Right cardiac atrium (tissue), 5 donors: ENCODE results near the gene RPL13. TPM values are rescaled to one million over a fixed set of nuclear protein-coding genes. Genes with fewer than 3 reads are reported as not detected.

Source experiments
- ATAC-seq, 2 donors: fragments of 200-7000 bp; cut with Tn5 transposase; one replicate each; pipeline versions ENCODE4 v1.8.0 to v1.9.1; 2020; ENCODE audit warnings: moderate library complexity in 2 of 2, mild to moderate bottlenecking in 1 of 2
- DNase-seq, 3 donors: peaks; one replicate each; pipeline ENCODE4 v3.0.0-alpha.2; 2020
- H3K27ac ChIP-seq: one replicate; pipeline ENCODE4 v1.5.1; 2013; ENCODE audit warnings: mild to moderate bottlenecking, low read length, control low read depth, moderate library complexity
- H3K27me3 ChIP-seq: one replicate; pipeline ENCODE4 v1.6.1; 2013; ENCODE audit not compliant: control insufficient read depth, insufficient read depth
- H3K4me1 ChIP-seq: one replicate; pipeline ENCODE4 v1.6.1; 2013; ENCODE audit warnings: low read length; ENCODE audit not compliant: control insufficient read depth, insufficient read depth
- H3K4me3 ChIP-seq: one replicate; pipeline ENCODE4 v1.5.1; 2013; ENCODE audit warnings: low read length, control low read depth
- H3K9me3 ChIP-seq: one replicate; pipeline ENCODE4 v1.6.1; 2013; ENCODE audit warnings: low read length; ENCODE audit not compliant: control insufficient read depth
- WGBS: extraction: QIAGEN DNeasy Blood & Tissue Kit; methylation state at CpG from one replicate; pipeline ENCODE4 v1.1.7; 2013; 5-methylcytosine and 5-hydroxymethylcytosine counted together
- intact Hi-C, 4 donors: fragments of 100-400 bp; cut with DNase I; formaldehyde crosslinking; loops; one replicate each; pipeline versions ENCODE4 v1.11.0 to v1.14.0; 2022 to 2023
- polyA plus RNA-seq: library from polyadenylated mRNA; stranded (reverse); fragments of 200-250 nt; gene quantifications from one replicate; pipeline ENCODE4 v1.2.3, GENCODE V29; 2013
- total RNA-seq, 4 donors: library from RNA; stranded (reverse); fragmentation: NEBNext Ultra II Directional; extraction: Animal tissue kit (Norgen Biotek cat#: 25700); gene quantifications; one replicate each; pipeline ENCODE4 v1.2.1, GENCODE V29; 2021
- donor health status: healthy with polysubstance abuse.
- donor health status: DM: no; HTN: yes; CAD: no.
- donor health status: DM: no; HTN: no; CAD: no.
- donor health status: DM: no; HTN: yes; CAD: no; lungs with severe emphysema.
- donor health status: DM: yes; HTN: yes; CAD: no.

The RPL13 gene
- total and polyA plus RNA-seq, 5 donors: 1,148 to 3,185 (median 1,318) TPM

DNA sequence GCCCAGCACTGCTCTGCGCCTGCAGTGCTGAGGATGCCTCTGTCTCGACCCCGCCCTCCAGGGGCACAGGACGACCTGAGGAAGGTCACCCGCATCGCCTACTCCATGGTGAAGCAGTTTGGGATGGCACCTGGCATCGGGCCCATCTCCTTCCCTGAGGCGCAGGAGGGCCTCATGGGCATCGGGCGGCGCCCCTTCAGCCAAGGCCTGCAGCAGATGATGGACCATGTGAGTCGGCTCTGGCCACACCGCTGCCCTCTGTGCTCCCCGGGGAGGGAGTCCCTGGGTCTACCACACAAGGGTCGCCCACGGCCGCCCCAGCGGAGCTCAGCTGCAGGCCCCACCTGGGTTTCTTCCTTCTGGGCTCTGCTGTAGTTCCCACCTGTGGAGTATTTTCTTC lies 6.7 kb upstream of the RPL13 start:
- Histone ChIP-seq H3K4me3 (no peak overlapping the region), H3K27me3 (no peaks in the 10 kb centered on the region), H3K9me3 (no peaks in the 10 kb centered on the region), H3K4me1 (no peaks in the 10 kb centered on the region), H3K27ac (no peak overlapping the region)
- WGBS: 95% methylated on average over 18 of the region's 18 CpGs
- intact Hi-C loops: no loop called here
- ATAC-seq (no peak), DNase-seq (no peak)

DNA sequence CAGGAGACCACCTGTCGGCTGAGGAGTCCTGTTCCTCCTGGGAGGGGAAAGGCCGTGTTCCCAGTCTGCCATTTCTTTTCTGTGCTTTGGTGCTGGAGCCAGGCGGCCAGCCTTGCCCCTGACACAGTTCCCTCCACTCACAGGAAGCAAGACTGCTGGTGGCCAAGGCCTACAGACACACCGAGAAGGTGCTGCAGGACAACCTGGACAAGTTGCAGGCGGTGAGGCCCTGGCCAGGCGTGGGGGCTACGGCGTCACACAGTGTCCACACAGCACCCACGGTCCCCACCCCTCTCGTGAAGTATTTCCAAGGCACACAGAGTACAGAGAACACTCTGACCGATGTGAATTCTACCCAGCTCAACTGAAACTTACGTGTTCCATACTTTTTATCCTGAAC lies 6.1 kb upstream of the RPL13 start:
- intact Hi-C loops: no loop called here
- DNase-seq: no peak
- H3K4me3 ChIP-seq: no peak overlapping the region
- H3K4me1 ChIP-seq: no peaks in the 10 kb centered on the region
- H3K9me3 ChIP-seq: no peaks in the 10 kb centered on the region
- no peak overlapping the region for H3K27ac ChIP-seq
- no peaks in the 10 kb centered on the region for H3K27me3 ChIP-seq
- 95% methylated on average over 12 of the region's 12 CpGs for WGBS
- ATAC-seq: no peak

DNA sequence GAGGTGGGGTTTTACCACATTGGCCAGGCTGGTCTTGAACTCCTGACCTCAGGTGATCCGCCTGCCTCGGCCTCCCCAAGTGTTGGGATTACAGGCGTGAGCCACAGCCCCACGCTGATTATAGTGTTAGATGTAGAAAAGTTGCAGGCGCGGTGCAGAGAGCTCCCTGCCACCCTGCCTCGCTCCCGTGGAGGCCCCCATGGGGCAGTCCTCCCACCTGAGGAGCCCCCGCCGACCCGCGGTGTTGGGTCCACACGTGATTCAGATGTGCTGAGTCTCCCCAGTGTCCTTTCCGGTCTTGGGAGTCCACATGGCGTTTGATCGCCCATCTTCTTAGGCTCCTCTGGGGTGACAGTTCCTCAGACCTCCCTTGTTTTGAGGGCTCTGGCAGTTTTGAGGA lies 5.2 kb upstream of the RPL13 start:
- Histone ChIP-seq H3K4me1 (no peaks in the 10 kb centered on the region), H3K9me3 (no peaks in the 10 kb centered on the region), H3K4me3 (no peak overlapping the region), H3K27me3 (no peaks in the 10 kb centered on the region), H3K27ac (no peak overlapping the region)
- WGBS: 94% methylated on average over 16 of the region's 16 CpGs
- ATAC-seq (no peak), DNase-seq (no peak)
- intact Hi-C loops: no loop called here

DNA sequence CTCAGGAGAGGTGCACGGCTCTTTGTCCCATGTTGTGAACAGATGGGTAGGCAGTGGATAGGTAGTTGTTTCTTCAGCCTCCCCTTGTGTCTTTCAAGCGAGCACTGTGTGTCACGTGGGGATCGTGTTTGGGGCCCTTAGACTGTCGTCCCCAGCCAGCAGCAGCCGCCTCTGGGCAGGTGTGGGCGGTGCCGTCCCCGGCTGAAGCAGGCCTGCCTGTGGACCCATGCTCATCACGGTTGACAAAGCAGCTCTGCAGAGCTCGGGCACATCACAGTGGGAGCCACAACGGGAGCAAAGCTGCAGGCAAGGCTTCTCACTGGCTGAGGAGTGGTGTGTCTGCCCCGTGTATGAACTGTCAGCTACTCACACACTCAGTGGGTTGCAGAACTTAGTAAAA lies 4.7 kb upstream of the RPL13 start:
- H3K9me3 ChIP-seq: no peaks in the 10 kb centered on the region
- no peak overlapping the region for H3K27ac ChIP-seq
- intact Hi-C loops: no loop called here
- 88% methylated on average over 13 of the region's 13 CpGs for WGBS
- no peaks in the 10 kb centered on the region for H3K27me3 ChIP-seq
- no peak overlapping the region for H3K4me3 ChIP-seq
- DNase-seq: no peak
- ATAC-seq: no peak
- H3K4me1 ChIP-seq: no peaks in the 10 kb centered on the region

DNA sequence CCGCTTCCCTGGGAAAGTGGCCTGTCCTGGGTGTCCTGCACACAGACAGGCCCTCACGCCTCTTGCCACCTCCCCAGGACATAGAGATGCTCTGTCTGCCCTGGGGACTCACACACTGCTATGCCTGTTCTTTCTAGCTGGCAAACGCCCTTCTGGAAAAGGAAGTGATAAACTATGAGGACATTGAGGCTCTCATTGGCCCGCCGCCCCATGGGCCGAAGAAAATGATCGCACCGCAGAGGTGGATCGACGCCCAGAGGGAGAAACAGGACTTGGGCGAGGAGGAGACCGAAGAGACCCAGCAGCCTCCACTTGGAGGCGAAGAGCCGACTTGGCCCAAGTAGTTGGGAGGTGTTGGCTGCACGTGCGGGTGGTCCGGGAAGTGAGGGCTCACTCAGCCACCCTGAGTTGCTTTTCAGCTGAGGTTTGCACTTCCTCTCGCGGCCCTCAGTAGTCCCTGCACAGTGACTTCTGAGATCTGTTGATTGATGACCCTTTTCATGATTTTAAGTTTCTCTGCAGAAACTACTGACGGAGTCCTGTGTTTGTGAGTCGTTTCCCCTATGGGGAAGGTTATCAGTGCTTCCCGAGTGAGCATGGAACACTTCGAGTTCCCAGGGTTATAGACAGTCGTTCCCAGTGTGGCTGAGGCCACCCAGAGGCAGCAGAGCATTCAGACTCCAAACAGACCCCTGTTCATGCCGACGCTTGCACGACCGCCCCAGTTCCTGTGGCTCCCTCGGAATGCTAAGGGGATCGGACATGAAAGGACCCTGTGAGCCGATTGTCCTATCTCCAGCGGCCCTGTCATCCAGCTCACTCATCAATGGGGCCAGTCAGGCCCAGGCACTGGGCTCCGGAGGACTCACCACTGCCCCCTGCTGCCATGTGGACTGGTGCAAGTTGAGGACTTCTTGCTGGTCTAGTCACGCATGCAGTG lies 3.5 kb upstream of the RPL13 start:
- WGBS: 48% methylated on average over 34 of the region's 34 CpGs
- H3K27ac ChIP-seq: no peak overlapping the region
- DNase-seq (peak; percentile 86 to 95 (median 92)), ATAC-seq (peak; percentile 39 to 46)
- no peaks in the 10 kb centered on the region for H3K27me3 ChIP-seq
- intact Hi-C loops: no loop called here
- peaks cover 3% of the 10 kb centered on the region for H3K4me1 ChIP-seq
- H3K4me3 ChIP-seq: no peak overlapping the region
- no peaks in the 10 kb centered on the region for H3K9me3 ChIP-seq

DNA sequence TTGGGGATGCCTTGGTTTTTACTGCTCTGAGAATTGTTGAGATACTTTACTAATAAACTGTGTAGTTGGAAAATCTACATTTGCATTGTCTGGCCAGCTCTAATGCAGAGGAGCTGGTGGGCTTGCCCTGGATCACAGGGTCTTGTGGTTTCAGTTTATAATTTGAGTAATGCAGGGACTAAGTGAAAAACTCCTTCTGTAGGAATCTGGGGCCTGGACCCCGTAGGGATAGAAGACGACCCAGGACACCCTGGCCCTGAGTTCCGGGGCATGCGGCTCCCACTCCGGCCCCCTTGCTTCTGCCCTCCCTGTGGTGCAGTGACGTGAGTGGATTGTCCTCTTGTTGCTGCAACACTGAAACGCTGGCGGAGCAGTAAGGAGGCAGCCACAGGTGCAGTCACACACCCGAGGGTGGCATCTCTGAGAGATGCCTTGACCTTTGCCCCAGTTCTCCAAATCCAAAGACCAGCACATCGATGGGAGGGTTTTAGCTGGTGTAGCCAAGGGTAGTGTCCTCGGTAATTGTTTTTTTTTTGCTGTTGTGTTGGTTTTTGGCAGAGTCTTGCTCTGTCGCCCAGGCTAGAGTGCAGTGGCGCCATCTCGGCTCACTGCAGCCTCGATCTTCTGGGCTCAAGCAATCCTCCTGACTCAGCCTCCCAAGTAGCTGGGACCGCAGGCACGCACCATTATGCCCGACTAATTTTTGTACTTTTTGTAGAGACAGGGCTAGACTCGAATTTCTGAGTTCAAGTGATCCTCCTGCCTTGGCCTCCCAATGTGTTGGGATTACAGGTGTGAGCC lies 2.6 kb upstream of the RPL13 start:
- Histone ChIP-seq H3K4me1 (peaks cover 3% of the 10 kb centered on the region), H3K27ac (no peak overlapping the region), H3K27me3 (no peaks in the 10 kb centered on the region), H3K4me3 (no peak overlapping the region), H3K9me3 (no peaks in the 10 kb centered on the region)
- WGBS: 87% methylated on average over 19 of the region's 19 CpGs
- DNase-seq (no peak), ATAC-seq (no peak)
- intact Hi-C loops: no loop called here

DNA sequence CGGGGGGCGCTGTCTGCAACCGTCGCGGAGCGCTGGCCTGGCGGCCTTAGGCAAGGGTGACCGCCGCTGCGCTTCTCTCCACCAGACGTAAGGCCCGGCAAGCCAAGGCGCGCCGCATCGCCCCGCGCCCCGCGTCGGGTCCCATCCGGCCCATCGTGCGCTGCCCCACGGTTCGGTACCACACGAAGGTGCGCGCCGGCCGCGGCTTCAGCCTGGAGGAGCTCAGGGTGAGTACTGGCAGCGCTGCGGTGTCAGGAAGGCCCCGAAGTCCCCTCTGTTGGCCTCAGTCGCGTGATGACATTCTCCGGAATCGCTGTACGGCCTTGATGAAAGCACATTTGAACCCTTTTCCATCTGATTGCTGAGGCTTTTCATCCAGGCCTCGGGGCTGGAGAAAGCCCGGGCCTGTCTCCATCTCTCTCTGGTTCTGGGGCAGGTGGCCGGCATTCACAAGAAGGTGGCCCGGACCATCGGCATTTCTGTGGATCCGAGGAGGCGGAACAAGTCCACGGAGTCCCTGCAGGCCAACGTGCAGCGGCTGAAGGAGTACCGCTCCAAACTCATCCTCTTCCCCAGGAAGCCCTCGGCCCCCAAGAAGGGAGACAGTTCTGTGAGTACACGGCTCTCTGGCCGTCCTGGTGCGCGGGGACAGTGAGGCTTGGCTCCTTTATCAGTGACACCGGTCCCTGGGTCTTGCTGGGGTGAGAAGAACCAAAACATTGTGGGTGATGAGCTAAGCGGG lies 831 bp downstream of the RPL13 start:
- peak overlapping the region; percentile 96 for H3K4me3 ChIP-seq
- H3K9me3 ChIP-seq: no peaks in the 10 kb centered on the region
- no peak for ATAC-seq
- DNase-seq: no peak
- intact Hi-C loops: no loop called here
- WGBS: 4% methylated on average over 58 of the region's 58 CpGs
- H3K4me1 ChIP-seq: peaks cover 9% of the 10 kb centered on the region
- H3K27ac ChIP-seq: peak overlapping the region; percentile 83
- H3K27me3 ChIP-seq: no peaks in the 10 kb centered on the region

DNA sequence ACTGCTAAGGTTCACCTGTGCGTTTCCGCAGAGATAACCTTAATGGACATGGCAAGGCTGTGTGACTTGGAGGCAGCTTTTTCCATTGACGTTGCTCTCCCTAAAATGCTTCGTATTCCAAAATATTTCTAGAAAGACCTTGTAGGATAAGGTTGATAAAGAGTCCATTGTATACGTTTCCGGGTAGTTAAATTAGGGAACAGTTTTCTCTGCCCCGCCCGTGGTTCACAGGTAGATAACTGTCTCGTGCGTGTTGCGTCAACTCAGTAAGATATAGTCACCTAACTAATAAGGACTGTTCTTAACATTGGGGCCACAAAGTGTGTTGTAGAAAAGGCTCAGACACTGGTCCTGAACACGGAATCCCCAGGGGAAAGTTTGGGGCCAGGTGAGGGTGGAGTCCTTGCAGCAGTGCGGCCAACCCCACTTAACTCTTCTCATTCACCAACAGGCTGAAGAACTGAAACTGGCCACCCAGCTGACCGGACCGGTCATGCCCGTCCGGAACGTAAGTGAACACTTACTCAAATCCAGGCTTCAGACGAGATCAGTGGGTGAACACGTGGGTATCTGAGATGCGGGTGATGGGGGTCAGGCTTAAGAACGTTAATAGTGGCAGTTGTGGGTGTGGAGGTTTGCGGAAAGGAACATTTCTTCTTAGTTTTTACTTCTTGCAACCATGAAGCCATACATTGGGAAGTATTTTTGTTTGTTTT lies 1.6 kb downstream of the RPL13 start:
- Histone ChIP-seq H3K4me1 (peaks cover 9% of the 10 kb centered on the region), H3K9me3 (no peaks in the 10 kb centered on the region), H3K4me3 (peak overlapping the region; percentile 96), H3K27me3 (no peaks in the 10 kb centered on the region), H3K27ac (no peak overlapping the region)
- no peak for ATAC-seq
- intact Hi-C loops: no loop called here
- DNase-seq: no peak
- 63% methylated on average over 23 of the region's 23 CpGs for WGBS

DNA sequence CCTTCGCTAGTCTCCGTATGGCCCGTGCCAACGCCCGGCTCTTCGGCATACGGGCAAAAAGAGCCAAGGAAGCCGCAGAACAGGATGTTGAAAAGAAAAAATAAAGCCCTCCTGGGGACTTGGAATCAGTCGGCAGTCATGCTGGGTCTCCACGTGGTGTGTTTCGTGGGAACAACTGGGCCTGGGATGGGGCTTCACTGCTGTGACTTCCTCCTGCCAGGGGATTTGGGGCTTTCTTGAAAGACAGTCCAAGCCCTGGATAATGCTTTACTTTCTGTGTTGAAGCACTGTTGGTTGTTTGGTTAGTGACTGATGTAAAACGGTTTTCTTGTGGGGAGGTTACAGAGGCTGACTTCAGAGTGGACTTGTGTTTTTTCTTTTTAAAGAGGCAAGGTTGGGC lies 2.5 kb downstream of the RPL13 start:
- DNase-seq (no peak), ATAC-seq (no peak)
- Histone ChIP-seq H3K4me1 (peaks cover 9% of the 10 kb centered on the region), H3K27ac (no peak overlapping the region), H3K4me3 (no peak overlapping the region), H3K9me3 (no peaks in the 10 kb centered on the region), H3K27me3 (no peaks in the 10 kb centered on the region)
- intact Hi-C loops: no loop called here
- WGBS: 75% methylated on average over 12 of the region's 12 CpGs

DNA sequence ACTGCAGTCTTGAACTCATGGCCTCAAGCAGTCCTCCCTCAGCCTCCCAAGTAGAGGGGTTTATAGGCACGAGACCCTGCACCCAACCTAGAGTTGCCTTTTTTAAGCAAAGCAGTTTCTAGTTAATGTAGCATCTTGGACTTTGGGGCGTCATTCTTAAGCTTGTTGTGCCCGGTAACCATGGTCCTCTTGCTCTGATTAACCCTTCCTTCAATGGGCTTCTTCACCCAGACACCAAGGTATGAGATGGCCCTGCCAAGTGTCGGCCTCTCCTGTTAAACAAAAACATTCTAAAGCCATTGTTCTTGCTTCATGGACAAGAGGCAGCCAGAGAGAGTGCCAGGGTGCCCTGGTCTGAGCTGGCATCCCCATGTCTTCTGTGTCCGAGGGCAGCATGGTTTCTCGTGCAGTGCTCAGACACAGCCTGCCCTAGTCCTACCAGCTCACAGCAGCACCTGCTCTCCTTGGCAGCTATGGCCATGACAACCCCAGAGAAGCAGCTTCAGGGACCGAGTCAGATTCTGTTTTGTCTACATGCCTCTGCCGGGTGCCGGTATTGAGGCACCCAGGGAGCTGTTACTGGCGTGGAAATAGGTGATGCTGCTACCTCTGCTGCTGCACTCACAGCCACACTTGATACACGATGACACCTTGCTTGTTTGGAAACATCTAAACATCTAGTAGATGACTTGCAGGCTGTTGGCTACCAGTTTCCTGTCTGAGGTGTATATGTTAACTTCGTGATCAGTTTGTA lies 3.3 kb downstream of the RPL13 start:
- DNase-seq (no peak), ATAC-seq (no peak)
- WGBS: 70% methylated on average over 12 of the region's 12 CpGs
- H3K9me3 ChIP-seq: no peaks in the 10 kb centered on the region
- peaks cover 9% of the 10 kb centered on the region for H3K4me1 ChIP-seq
- no peaks in the 10 kb centered on the region for H3K27me3 ChIP-seq
- intact Hi-C loops: no loop called here
- H3K27ac ChIP-seq: no peak overlapping the region
- H3K4me3 ChIP-seq: no peak overlapping the region
